ENCODE measurements around the gene NEURL1.

The NEURL1 gene

GRCh38 chr10:103539751-103540150 is 46.2 kb downstream of the NEURL1 start:
- Histone ChIP-seq H3K4me3 (ENCODE audit: low read length, poor library complexity, severe bottlenecking) (no peak overlapping the region), H3K9ac (ENCODE audit: low read depth, low read length, poor library complexity, severe bottlenecking) (no peak overlapping the region)

DNA sequence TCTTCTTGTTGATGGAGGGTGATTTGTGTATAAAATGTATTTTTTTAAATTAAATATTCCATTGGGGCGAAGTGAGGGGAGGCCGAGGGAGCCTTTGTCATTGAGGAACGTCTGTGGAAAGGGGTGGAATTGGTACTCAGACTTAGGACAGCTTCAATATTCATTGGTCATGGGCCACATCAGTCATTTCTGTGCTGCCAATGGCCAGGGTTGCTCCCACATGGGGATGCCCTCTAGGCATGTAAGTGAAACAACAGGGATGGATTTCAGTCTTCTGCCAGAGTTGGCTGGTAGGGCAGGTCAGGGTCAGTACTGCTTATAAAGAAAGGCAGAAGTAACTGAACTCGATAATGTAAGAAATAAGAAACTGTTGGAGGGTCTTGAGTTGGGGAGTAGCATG is 47.2 kb downstream of the NEURL1 start:
- H3K9ac ChIP-seq (ENCODE audit: low read depth, low read length, poor library complexity, severe bottlenecking) = no peak overlapping the region
- H4K20me1 ChIP-seq (ENCODE audit: insufficient read depth, low read length, poor library complexity, severe bottlenecking) = no peaks in the 10 kb centered on the region
- no peaks in the 10 kb centered on the region for H3K79me2 ChIP-seq (ENCODE audit: insufficient read depth, low read length)
- no peaks in the 10 kb centered on the region for H3K27me3 ChIP-seq (ENCODE audit: insufficient read depth, low read length, poor library complexity, severe bottlenecking)
- no peaks in the 10 kb centered on the region for H3K36me3 ChIP-seq (ENCODE audit: insufficient read depth, low read length)
- no peak overlapping the region for H3K4me3 ChIP-seq (ENCODE audit: low read length, poor library complexity, severe bottlenecking)
- no peaks in the 10 kb centered on the region for H3K9me3 ChIP-seq (ENCODE audit: insufficient read depth, low read depth, low read length)
- peaks cover 11% of the 10 kb centered on the region for H3K4me1 ChIP-seq (ENCODE audit: insufficient read depth, low read length, poor library complexity, severe bottlenecking)
- no peaks in the 10 kb centered on the region for H3K9me2 ChIP-seq (replicated peaks; ENCODE audit: low read depth, low read length)
- no peak overlapping the region for H2AFZ ChIP-seq (ENCODE audit: low read length)
- no peak overlapping the region for H3K4me2 ChIP-seq (ENCODE audit: low read depth, low read length, poor library complexity, severe bottlenecking)
- TF ChIP-seq, protein P1, sequence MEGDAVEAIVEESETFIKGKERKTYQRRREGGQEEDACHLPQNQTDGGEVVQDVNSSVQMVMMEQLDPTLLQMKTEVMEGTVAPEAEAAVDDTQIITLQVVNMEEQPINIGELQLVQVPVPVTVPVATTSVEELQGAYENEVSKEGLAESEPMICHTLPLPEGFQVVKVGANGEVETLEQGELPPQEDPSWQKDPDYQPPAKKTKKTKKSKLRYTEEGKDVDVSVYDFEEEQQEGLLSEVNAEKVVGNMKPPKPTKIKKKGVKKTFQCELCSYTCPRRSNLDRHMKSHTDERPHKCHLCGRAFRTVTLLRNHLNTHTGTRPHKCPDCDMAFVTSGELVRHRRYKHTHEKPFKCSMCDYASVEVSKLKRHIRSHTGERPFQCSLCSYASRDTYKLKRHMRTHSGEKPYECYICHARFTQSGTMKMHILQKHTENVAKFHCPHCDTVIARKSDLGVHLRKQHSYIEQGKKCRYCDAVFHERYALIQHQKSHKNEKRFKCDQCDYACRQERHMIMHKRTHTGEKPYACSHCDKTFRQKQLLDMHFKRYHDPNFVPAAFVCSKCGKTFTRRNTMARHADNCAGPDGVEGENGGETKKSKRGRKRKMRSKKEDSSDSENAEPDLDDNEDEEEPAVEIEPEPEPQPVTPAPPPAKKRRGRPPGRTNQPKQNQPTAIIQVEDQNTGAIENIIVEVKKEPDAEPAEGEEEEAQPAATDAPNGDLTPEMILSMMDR (conservative IDR thresholded peaks at IDR 0.05; ENCODE audit: low read length) = no peak
- TF ChIP-seq EZH2phosphoT487 (IDR thresholded peaks at IDR 0.05; ENCODE audit: borderline replicate concordance) = no peak
- H3F3A ChIP-seq (ENCODE audit: low read depth) = no peaks in the 10 kb centered on the region

More at GRCh38 chr10:103539751-103540150, 46.2 kb downstream of the NEURL1 start:
- no peak for TF ChIP-seq EZH2phosphoT487 (IDR thresholded peaks at IDR 0.05; ENCODE audit: borderline replicate concordance)
- TF ChIP-seq, protein P1 (conservative IDR thresholded peaks at IDR 0.05; ENCODE audit: low read length) = no peak
- Histone ChIP-seq H3K9me2 (replicated peaks; ENCODE audit: low read depth, low read length) (no peaks in the 10 kb centered on the region), H3K27me3 (ENCODE audit: insufficient read depth, low read length, poor library complexity, severe bottlenecking) (no peaks in the 10 kb centered on the region), H3K79me2 (ENCODE audit: insufficient read depth, low read length) (no peaks in the 10 kb centered on the region), H3K4me2 (ENCODE audit: low read depth, low read length, poor library complexity, severe bottlenecking) (no peak overlapping the region), H4K20me1 (ENCODE audit: insufficient read depth, low read length, poor library complexity, severe bottlenecking) (no peaks in the 10 kb centered on the region), H3F3A (ENCODE audit: low read depth) (no peaks in the 10 kb centered on the region), H2AFZ (ENCODE audit: low read length) (no peak overlapping the region), H3K9me3 (ENCODE audit: insufficient read depth, low read depth, low read length) (no peaks in the 10 kb centered on the region), H3K4me1 (ENCODE audit: insufficient read depth, low read length, poor library complexity, severe bottlenecking) (peaks cover 11% of the 10 kb centered on the region), H3K36me3 (ENCODE audit: insufficient read depth, low read length) (no peaks in the 10 kb centered on the region)

GRCh38 chr10:103541616-103542015 is 48.1 kb downstream of the NEURL1 start:
- H3K36me3 ChIP-seq (ENCODE audit: insufficient read depth, low read length) = no peaks in the 10 kb centered on the region
- no peaks in the 10 kb centered on the region for H3F3A ChIP-seq (ENCODE audit: low read depth)
- no peak overlapping the region for H2AFZ ChIP-seq (ENCODE audit: low read length)
- H3K4me2 ChIP-seq (ENCODE audit: low read depth, low read length, poor library complexity, severe bottlenecking) = no peak overlapping the region
- TF ChIP-seq EZH2phosphoT487 (IDR thresholded peaks at IDR 0.05; ENCODE audit: borderline replicate concordance) = no peak
- TF ChIP-seq, protein P1 (conservative IDR thresholded peaks at IDR 0.05; ENCODE audit: low read length) = no peak
- H3K9ac ChIP-seq (ENCODE audit: low read depth, low read length, poor library complexity, severe bottlenecking) = no peak overlapping the region
- H3K9me2 ChIP-seq (replicated peaks; ENCODE audit: low read depth, low read length) = no peaks in the 10 kb centered on the region
- peaks cover 11% of the 10 kb centered on the region for H3K4me1 ChIP-seq (ENCODE audit: insufficient read depth, low read length, poor library complexity, severe bottlenecking)
- H3K4me3 ChIP-seq (ENCODE audit: low read length, poor library complexity, severe bottlenecking) = no peak overlapping the region
- H3K79me2 ChIP-seq (ENCODE audit: insufficient read depth, low read length) = no peaks in the 10 kb centered on the region
- no peaks in the 10 kb centered on the region for H4K20me1 ChIP-seq (ENCODE audit: insufficient read depth, low read length, poor library complexity, severe bottlenecking)
- H3K9me3 ChIP-seq (ENCODE audit: insufficient read depth, low read depth, low read length) = no peaks in the 10 kb centered on the region
- no peaks in the 10 kb centered on the region for H3K27me3 ChIP-seq (ENCODE audit: insufficient read depth, low read length, poor library complexity, severe bottlenecking)
